Measurements from ENCODE around the gene ATP9B. TPM values are rescaled to one million over a fixed set of nuclear protein-coding genes. Genes with fewer than 3 reads are reported as not detected.
"Not testable (repeated sequence)": the region's sequence is repeated elsewhere in the genome, so short reads cannot be mapped to it uniquely, and the experiment has no call there.

The ATP9B gene
- total RNA-seq, 1 donor from 2014 or later: 22.7 TPM

GRCh38 chr18:79252904-79253633 is 183.9 kb downstream of the ATP9B start:
- peak; percentile 68 for DNase-seq (ENCODE audit: low read depth)
- TF ChIP-seq CTCF (conservative IDR thresholded peaks at IDR 0.05; ENCODE audit: low read depth, low read length): no peak
- peak overlapping the region; percentile 33 for H3K4me3 ChIP-seq (ENCODE audit: low read depth, low read length)

- no peak overlapping the region for H3K4me3 ChIP-seq (ENCODE audit: low read depth, low read length)
- TF ChIP-seq CTCF (conservative IDR thresholded peaks at IDR 0.05; ENCODE audit: low read depth, low read length): no peak
- DNase-seq (ENCODE audit: low read depth): no peak
These were observed 188.3 kb downstream of the ATP9B start for GRCh38 chr18:79257480-79257879.

- no peak for TF ChIP-seq CTCF (conservative IDR thresholded peaks at IDR 0.05; ENCODE audit: low read depth, low read length)
- no peak overlapping the region for H3K4me3 ChIP-seq (ENCODE audit: low read depth, low read length)
- no peak for DNase-seq (ENCODE audit: low read depth)
These were observed 189.3 kb downstream of the ATP9B start for GRCh38 chr18:79258447-79258846.

GRCh38 chr18:79259218-79259617 is 190.0 kb downstream of the ATP9B start:
- TF ChIP-seq CTCF (conservative IDR thresholded peaks at IDR 0.05; ENCODE audit: low read depth, low read length): no peak
- DNase-seq (ENCODE audit: low read depth): no peak
- H3K4me3 ChIP-seq (ENCODE audit: low read depth, low read length): no peak overlapping the region

GRCh38 chr18:79260023-79260422 is 190.8 kb downstream of the ATP9B start:
- no peak for TF ChIP-seq CTCF (conservative IDR thresholded peaks at IDR 0.05; ENCODE audit: low read depth, low read length)
- no peak for DNase-seq (ENCODE audit: low read depth)
- H3K4me3 ChIP-seq (ENCODE audit: low read depth, low read length): no peak overlapping the region

GRCh38 chr18:79260510-79260909 is 191.3 kb downstream of the ATP9B start:
- no peak for TF ChIP-seq CTCF (conservative IDR thresholded peaks at IDR 0.05; ENCODE audit: low read depth, low read length)

GRCh38 chr18:79265068-79265467 is 195.9 kb downstream of the ATP9B start:
- not testable (repeated sequence) for DNase-seq (ENCODE audit: low read depth); H3K4me3 ChIP-seq (ENCODE audit: low read depth, low read length)

More at GRCh38 chr18:79260510-79260909, 191.3 kb downstream of the ATP9B start:
- H3K4me3 ChIP-seq (ENCODE audit: low read depth, low read length): no peak overlapping the region
- DNase-seq (ENCODE audit: low read depth): no peak

GRCh38 chr18:79271812-79272211 is 202.6 kb downstream of the ATP9B start:
- DNase-seq (ENCODE audit: low read depth); H3K4me3 ChIP-seq (ENCODE audit: low read depth, low read length): not testable (repeated sequence)
